Fibroblast of skin of right quadriceps (primary cell): ENCODE data around the gene C19orf53.

Source experiments
- DNase-seq: peaks from one replicate; pipeline ENCODE4 v3.0.0-alpha.2; 2013

C19orf53 gene

GRCh38 chr19:13796301-13797057 is 22.2 kb downstream of the C19orf53 start:
- DNase-seq = peak; percentile 84

GRCh38 chr19:13797058-13797440 is 22.8 kb downstream of the C19orf53 start:
- DNase-seq = no peak

- DNase-seq = peak; percentile 69
Measured at GRCh38 chr19:13797870-13798269, 23.6 kb downstream of the C19orf53 start.

GRCh38 chr19:13799669-13800068 is 25.4 kb downstream of the C19orf53 start:
- no peak for DNase-seq

- DNase-seq = no peak
Measured at GRCh38 chr19:13803038-13803437, 28.8 kb downstream of the C19orf53 start.

GRCh38 chr19:13804830-13805683 is 30.8 kb downstream of the C19orf53 start:
- no peak for DNase-seq

- no peak for DNase-seq
Measured at GRCh38 chr19:13806728-13807127, 32.5 kb downstream of the C19orf53 start.

GRCh38 chr19:13807421-13808021 is 33.3 kb downstream of the C19orf53 start:
- DNase-seq = no peak

GRCh38 chr19:13808856-13809255 is 34.6 kb downstream of the C19orf53 start:
- DNase-seq = no peak

- no peak for DNase-seq
Measured at GRCh38 chr19:13812544-13812943, 38.3 kb downstream of the C19orf53 start.

GRCh38 chr19:13813147-13813546 is 38.9 kb downstream of the C19orf53 start:
- no peak for DNase-seq

- no peak for DNase-seq
Measured at GRCh38 chr19:13814550-13814949, 40.3 kb downstream of the C19orf53 start.

GRCh38 chr19:13817018-13817614 is 42.9 kb downstream of the C19orf53 start:
- no peak for DNase-seq

- no peak for DNase-seq
Measured at GRCh38 chr19:13817615-13818371, 43.5 kb downstream of the C19orf53 start.

GRCh38 chr19:13819238-13819637 is 45.0 kb downstream of the C19orf53 start:
- no peak for DNase-seq

- no peak for DNase-seq
Measured at GRCh38 chr19:13821292-13821691, 47.0 kb downstream of the C19orf53 start.

- DNase-seq = no peak
Measured at GRCh38 chr19:13823256-13823655, 49.0 kb downstream of the C19orf53 start.

GRCh38 chr19:13823901-13824300 is 49.6 kb downstream of the C19orf53 start:
- DNase-seq = no peak

GRCh38 chr19:13824703-13825102 is 50.4 kb downstream of the C19orf53 start:
- DNase-seq = no peak

- DNase-seq = no peak
Measured at GRCh38 chr19:13825489-13826441, 51.5 kb downstream of the C19orf53 start.

GRCh38 chr19:13826652-13827235 is 52.5 kb downstream of the C19orf53 start:
- DNase-seq = no peak
